ENCODE data around the gene NAB1. TPM values are rescaled to one million over a fixed set of nuclear protein-coding genes. Genes with fewer than 3 reads are reported as not detected.
"Not testable (repeated sequence)": the region's sequence is repeated elsewhere in the genome, so short reads cannot be mapped to it uniquely, and the experiment has no call there.

Gene NAB1, protein sequence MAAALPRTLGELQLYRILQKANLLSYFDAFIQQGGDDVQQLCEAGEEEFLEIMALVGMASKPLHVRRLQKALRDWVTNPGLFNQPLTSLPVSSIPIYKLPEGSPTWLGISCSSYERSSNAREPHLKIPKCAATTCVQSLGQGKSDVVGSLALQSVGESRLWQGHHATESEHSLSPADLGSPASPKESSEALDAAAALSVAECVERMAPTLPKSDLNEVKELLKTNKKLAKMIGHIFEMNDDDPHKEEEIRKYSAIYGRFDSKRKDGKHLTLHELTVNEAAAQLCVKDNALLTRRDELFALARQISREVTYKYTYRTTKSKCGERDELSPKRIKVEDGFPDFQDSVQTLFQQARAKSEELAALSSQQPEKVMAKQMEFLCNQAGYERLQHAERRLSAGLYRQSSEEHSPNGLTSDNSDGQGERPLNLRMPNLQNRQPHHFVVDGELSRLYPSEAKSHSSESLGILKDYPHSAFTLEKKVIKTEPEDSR
- 130 and 137 TPM in 2 replicates for total RNA-seq (2014; rRNA removed; shearing (Covaris generic))

DNA sequence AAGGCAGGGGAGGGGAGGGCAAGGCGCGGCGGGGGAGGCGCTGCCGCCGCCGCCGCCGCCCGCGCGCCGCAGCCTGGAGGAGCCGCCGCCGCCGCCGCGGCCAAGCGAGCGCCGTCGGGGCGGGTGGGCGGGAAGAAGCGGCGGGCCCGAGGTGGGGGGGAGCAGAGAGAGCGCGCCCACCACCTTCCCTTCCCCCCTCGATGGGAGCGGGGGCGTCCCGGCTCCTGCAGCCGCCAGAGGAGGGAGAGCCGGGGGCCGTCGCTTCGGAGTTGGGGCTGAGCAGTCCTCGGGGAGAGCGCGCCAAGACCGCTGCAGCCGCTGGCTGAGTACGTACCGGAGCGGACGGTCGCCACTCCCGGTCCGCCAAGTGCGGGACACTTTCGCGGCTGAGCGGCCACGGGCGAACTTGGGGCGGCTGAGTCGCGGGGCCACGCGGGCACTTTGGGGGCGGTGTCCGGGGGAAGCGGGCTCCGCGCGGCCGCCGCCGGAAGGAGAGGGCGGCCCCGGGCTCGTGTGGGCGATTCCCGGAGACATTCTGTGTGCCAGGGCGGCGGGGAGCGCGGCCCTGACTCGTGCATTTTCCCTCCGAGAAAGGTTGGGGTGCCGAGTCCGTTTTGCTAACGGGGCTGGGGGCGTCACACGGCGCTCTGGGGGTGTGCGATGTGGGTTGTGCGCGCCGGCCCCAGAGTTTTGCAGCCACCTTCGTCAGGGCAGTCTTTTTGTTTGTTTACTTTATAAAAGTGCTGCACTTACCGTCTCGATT is at the start of gene NAB1:
TSS of gene NAB1 (plus strand) at position 49 of the 763 bp plus-strand sequence. CDS start 10,094 bp downstream, outside the sequence.
- Histone ChIP-seq H3K9me3 (replicated peaks) (no peaks in the 10 kb centered on the region), H3K36me3 (no peaks in the 10 kb centered on the region), H3K4me1 (peaks cover 28% of the 10 kb centered on the region), H3K4me3 (peak within 1 kb of the TSS; percentile 100), H3K27me3 (no peaks in the 10 kb centered on the region), H3K27ac (peak within 1 kb of the TSS; percentile 85)
- DNase-seq = peak; percentile 82 to 84

DNA sequence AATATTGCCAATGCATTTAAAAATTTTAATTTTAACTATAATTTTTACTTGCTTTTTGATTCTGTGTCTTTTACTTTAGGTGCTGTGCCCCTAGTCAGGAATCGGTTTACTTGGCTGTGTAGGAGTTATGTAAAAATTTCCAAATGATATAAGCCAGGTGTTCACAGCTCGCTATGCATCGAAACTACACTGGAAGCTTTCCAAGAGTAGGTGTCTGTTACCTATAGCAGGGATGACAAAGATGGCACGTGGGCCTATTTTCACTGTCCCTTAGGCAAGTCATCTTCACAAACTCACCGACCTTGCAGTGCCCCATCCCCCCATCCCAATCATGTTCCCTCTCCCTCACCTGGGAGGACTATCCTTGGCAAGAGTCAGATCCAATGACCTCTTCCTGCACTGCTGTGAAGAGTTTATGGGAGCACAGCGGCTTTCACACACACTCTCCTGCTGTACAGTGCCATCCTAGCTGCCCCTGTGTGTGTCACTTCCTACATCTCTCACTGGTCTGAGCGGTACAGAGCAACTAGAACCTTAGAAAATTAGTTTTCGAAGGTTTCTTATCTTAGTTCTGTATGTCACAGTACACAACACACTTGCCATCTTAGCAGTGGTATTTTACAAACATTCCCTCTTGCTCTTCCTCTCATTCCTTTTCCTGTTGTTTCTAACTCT is 49.2 kb upstream of the NAB1 start:
- H3K27ac ChIP-seq = no peak overlapping the region
- H3K36me3 ChIP-seq = no peaks in the 10 kb centered on the region; the same call in 1 of the 2 replicates
- peaks cover 3% of the 10 kb centered on the region; the same call in 1 of the 2 replicates for H3K9me3 ChIP-seq (replicated peaks)
- DNase-seq = no peak
- H3K4me3 ChIP-seq = no peak overlapping the region
- H3K4me1 ChIP-seq = no peaks in the 10 kb centered on the region
- H3K27me3 ChIP-seq = no peaks in the 10 kb centered on the region; the same call in 1 of the 2 replicates

DNA sequence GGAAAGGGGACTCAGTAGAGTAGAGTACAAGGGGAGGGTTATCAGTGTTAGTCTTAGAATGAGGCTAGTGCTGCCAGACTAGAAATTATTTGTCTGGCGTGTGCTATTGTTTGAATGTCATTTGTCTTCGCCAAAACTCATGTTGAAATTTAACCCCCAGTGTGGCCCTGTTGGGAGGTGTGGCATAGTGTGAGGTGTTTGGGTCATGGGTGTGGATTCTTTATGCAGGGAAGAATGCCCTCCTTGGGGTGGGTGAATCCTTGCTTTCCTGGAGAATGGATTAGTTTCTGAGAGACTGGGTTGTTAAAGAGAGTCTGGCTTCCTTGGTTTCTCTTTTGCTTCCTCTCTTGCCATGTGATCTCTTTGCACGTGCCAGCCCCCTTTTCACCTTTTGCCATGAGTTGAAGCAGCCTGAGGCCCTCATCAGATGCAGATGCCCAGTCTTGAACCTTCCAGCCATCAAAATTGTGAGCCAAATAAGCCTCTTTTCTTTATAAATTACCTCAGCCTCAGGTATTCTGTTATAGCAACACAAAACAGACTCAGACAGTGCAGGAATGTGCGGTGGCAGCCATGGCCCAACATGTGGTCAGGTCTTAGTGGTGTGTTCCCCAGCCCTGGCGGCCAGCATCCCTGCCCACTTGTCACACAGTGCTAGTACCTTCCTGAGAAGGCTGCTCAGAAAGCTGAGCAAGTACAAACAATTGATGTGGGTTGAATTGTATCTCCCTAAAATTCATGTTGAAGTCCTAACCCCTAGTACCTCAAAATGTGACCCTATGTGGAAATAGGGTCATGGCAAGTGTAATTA is 48.4 kb upstream of the NAB1 start:
- H3K4me3 ChIP-seq = no peak overlapping the region
- H3K9me3 ChIP-seq (replicated peaks) = peaks cover 3% of the 10 kb centered on the region; the same call in 1 of the 2 replicates
- H3K27me3 ChIP-seq = no peaks in the 10 kb centered on the region; the same call in 1 of the 2 replicates

DNA sequence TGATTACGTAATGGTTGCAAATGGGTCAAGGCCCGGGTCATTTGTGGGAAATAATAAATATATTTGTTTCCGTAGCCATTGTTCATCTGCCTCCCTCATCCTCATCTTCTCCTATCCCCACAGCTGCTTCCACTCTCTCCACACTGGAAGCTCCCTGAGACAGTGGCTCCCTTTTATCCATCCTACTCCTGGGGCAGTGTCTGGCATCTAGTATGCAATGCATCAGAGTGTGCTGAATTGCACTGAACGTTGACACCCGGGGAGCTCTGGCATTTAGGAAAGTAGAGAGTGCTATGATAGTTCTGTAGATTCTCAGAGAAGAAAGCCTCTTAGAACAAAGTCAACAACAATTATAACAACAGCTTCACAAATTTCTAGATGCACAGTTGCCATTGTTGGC is 45.5 kb upstream of the NAB1 start:
- no peaks in the 10 kb centered on the region; the same call in 1 of the 2 replicates for H3K36me3 ChIP-seq

More for the DNA sequence above, 48.4 kb upstream of the NAB1 start:
- Histone ChIP-seq H3K36me3 (no peaks in the 10 kb centered on the region; the same call in 1 of the 2 replicates), H3K27ac (no peak overlapping the region), H3K4me1 (no peaks in the 10 kb centered on the region)
- no peak for DNase-seq

DNA sequence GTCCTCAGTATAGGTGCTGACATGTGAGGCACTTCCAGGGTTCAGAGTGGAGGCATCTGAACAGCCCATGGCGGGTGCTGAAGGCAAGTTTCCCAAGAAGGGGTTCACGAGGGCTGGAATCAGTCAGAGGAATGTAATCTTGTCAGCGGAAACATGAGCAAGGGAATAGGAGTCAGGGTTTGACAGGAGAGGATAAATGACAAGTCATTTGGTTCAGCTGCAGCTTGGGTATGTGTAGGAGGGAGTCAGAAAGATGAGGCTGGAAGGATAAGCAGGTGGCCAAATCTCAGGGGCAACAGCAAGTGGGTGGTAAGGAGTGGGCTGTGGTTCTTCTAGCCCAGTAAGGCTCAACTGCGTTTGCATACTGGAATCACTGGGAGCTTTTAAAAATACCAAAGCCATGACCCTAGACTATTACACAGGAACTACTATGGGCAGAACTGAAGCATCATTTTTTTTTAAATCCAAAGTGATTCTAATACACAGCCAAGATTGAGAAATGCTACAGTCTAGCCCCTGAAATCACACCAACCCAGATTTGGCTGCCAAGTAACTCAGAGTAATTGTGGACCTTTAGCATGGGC is 41.8 kb upstream of the NAB1 start:
- Histone ChIP-seq H3K4me1 (peaks cover 3% of the 10 kb centered on the region; the same call in 1 of the 2 replicates), H3K27ac (no peak overlapping the region), H3K9me3 (replicated peaks) (peaks cover 7% of the 10 kb centered on the region), H3K36me3 (no peaks in the 10 kb centered on the region), H3K4me3 (no peak overlapping the region), H3K27me3 (no peaks in the 10 kb centered on the region; the same call in 1 of the 2 replicates)
- peak in 1 of 2 experiments; percentile 40 for DNase-seq

More for the DNA sequence above, 45.5 kb upstream of the NAB1 start:
- DNase-seq = no peak
- H3K27me3 ChIP-seq = no peaks in the 10 kb centered on the region; the same call in 1 of the 2 replicates
- no peaks in the 10 kb centered on the region; the same call in 1 of the 2 replicates for H3K9me3 ChIP-seq (replicated peaks)
- H3K4me1 ChIP-seq = peaks cover 3% of the 10 kb centered on the region; the same call in 1 of the 2 replicates
- no peak overlapping the region for H3K4me3 ChIP-seq
- H3K27ac ChIP-seq = no peak overlapping the region

DNA sequence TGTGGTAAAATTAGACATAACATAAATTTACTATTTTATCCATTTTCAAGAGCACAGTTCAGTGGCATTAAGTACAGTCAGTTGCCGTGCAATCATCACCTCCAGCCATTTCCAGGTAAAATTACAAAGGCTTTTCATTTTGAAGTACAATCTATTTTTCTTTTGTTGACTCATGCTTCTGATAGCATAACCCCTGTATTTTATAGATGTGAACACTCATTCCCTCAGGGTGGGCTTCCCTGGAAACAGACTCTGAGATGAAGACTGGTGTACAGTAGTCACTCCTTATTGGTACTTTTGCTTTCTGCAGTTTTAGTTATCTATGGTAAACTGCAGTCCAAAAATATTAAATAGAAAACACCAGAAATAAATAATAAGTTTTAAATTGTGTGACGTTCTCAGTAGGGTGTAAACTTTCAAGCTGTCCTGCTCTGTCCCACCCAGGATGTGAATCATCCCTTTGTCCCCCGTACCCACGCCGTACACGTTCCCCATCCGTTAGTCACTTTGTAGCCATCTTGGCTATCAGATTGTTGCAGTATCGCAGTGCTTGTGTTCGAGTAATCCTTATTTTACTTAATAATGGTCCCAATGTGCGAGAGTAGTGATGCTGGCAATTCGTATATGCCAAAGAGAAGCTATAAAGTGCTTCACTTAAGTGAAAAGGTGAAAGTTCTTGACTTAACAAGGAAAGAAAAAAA is 41.1 kb upstream of the NAB1 start:
- Histone ChIP-seq H3K27ac (no peak overlapping the region), H3K36me3 (no peaks in the 10 kb centered on the region), H3K4me1 (peaks cover 3% of the 10 kb centered on the region; the same call in 1 of the 2 replicates), H3K9me3 (replicated peaks) (peaks cover 7% of the 10 kb centered on the region), H3K27me3 (no peaks in the 10 kb centered on the region; the same call in 1 of the 2 replicates), H3K4me3 (no peak overlapping the region)
- no peak for DNase-seq

DNA sequence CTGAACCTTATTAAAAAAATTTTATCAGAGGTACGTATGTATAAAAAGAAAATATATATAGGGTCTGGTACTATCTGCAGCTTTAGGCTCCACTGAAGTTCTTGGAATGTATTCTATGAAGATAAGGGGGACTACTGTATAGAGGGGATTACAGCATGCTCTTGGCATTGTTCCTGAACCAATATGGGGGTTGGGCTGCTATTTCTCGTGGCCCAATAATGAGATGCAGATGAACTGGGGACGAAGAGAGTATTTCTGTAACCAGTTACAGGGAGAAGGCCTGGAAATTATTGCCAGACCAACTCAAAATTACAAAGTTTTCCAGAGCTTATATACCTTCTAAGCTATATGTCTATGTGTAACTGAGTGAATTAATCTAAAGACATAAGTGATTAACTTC is 40.0 kb upstream of the NAB1 start:
- not testable (repeated sequence) for DNase-seq; H3K36me3 ChIP-seq; H3K27me3 ChIP-seq; H3K9me3 ChIP-seq (replicated peaks); H3K4me3 ChIP-seq; H3K27ac ChIP-seq; H3K4me1 ChIP-seq

DNA sequence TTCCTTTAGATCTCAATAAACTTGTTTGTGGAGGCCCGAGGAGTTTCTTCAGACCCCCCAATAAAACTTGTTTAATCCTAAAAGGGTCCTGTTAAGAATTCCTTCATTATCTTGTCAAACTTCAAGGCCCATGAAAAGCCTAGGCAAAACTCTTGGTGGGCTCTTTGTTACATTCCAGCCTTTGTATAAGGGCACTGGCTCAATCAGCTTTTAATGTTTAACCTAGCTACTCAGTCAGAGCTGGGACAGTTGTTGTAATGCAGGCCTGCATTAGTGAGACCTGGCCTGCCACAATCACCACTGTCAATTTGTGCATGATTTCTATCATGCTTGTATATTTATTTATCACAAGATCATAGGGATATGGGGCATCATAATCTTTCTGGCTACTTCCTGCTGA is 39.5 kb upstream of the NAB1 start:
- not testable (repeated sequence) for H3K4me3 ChIP-seq; H3K36me3 ChIP-seq; DNase-seq; H3K4me1 ChIP-seq; H3K9me3 ChIP-seq (replicated peaks); H3K27ac ChIP-seq; H3K27me3 ChIP-seq

DNA sequence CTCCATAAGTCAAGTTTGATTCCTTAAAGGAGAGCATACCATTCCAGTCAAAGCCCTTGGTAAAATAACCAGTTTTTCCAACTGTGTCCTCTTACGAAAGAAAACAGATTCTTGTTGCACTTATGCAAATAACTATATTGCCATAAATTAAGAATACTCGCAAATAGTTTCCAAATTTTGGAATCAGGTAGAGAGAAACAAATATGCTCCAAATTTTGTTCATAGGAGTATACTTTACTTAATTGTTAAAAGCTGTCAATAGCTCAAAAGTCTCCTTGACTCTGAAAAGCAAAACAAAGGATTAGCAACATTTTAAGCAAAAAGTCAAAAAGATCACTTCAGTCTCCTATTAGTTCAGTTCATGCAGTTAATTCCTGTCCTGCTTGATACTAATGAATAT is 38.4 kb upstream of the NAB1 start:
- not testable (repeated sequence) for H3K36me3 ChIP-seq; H3K4me3 ChIP-seq; DNase-seq; H3K27ac ChIP-seq; H3K27me3 ChIP-seq; H3K4me1 ChIP-seq; H3K9me3 ChIP-seq (replicated peaks)

DNA sequence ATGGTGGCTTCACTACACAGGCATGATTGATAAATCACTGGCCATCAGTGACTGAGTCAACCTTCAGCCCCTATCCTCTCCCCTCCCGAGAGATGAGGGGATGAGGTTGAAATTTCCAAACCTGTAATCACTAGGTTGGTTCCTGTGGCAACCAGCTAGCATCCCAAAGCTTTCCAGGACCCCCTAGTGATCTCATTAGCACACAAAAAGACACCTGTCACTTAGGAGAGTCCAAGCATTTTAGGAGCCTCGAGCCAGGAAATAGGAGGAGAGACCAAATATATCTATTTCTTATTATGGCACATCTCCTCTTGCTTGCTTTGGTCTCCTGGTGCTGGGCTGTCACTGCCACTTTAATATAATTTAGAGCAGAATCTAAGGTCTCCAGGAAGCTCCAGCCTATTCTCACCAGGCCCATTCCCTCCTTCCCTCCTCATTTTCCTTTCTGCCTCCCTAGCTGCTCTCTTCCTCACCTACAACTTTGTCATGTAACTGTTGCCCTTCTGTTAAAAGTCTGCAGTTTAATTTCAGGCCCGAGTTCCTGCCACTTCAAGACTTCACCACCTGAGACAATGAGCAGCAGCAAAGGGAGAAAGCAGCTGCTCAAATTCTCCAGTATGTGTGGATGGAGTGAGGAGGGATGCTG is 33.2 kb upstream of the NAB1 start:
- Histone ChIP-seq H3K27ac (no peak overlapping the region), H3K9me3 (replicated peaks) (peaks cover under 1% of the 10 kb centered on the region), H3K27me3 (no peaks in the 10 kb centered on the region; the same call in 1 of the 2 replicates), H3K4me3 (no peak overlapping the region), H3K4me1 (no peaks in the 10 kb centered on the region), H3K36me3 (no peaks in the 10 kb centered on the region)
- no peak for DNase-seq

DNA sequence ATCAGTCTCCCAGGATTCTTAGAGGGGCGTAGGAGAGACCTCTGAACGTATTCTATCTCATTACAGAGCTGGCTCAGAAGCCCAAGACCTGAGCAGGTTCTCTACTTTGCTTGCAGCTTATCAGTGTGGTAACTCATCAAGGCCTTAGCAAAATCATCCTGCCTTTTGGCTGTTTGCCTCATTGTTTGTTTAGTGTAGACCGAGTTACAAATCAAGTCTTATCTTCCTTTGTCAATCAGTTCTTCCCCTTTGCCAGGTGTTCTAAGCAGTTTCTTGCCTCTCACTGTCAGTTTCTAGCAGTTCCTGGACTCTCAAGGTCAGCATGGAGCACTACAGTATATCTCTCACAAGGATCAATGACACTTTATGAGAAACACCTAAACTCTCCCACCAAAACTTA is 30.9 kb upstream of the NAB1 start:
- H3K36me3 ChIP-seq = no peaks in the 10 kb centered on the region
- H3K27ac ChIP-seq = no peak overlapping the region

DNA sequence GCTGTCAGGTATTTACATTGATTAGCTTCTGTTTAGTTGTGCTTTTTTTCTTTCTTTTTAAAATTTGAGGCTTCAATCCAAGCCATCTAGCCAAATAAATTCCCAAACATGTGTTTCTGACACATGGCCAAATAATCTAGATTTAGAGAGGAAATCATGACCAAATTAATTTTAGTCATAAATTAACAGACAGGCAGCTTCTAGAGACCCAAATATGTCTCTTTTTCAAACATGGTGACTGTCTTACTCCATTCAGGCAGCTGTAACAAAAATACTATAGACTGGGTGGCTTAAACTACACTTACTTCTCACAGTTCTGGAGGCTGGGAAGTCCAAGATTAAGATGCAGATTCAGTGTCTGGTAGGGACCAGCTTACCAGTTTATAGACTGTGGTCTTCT is 23.2 kb upstream of the NAB1 start:
- H3K9me3 ChIP-seq (replicated peaks) = peaks cover 3% of the 10 kb centered on the region; the same call in 1 of the 2 replicates
- H3K27ac ChIP-seq = no peak overlapping the region
- H3K4me3 ChIP-seq = no peak overlapping the region
- H3K27me3 ChIP-seq = no peaks in the 10 kb centered on the region
- DNase-seq = no peak
- H3K36me3 ChIP-seq = no peaks in the 10 kb centered on the region
- peaks cover 20% of the 10 kb centered on the region for H3K4me1 ChIP-seq

More for the DNA sequence above, 30.9 kb upstream of the NAB1 start:
- no peak overlapping the region for H3K4me3 ChIP-seq
- H3K4me1 ChIP-seq = no peaks in the 10 kb centered on the region
- H3K9me3 ChIP-seq (replicated peaks) = no peaks in the 10 kb centered on the region; the same call in 1 of the 2 replicates
- no peaks in the 10 kb centered on the region; the same call in 1 of the 2 replicates for H3K27me3 ChIP-seq
- no peak for DNase-seq
